WI38 (cell line): ENCODE measurements around the gene SPOPL.

Experiments used
- H3K4me3 ChIP-seq: 2 replicates; pipeline ENCODE4 v1.5.1; 2011; ENCODE audit warnings: low read depth, mild to moderate bottlenecking, control low read depth, low read length
- TF ChIP-seq, protein P1 (sequence below): IDR thresholded peaks from 2 replicates; pipeline ENCODE4 v1.5.1; 2012; ENCODE audit warnings: low read depth, mild to moderate bottlenecking, control low read depth, low read length

SPOPL gene

DNA sequence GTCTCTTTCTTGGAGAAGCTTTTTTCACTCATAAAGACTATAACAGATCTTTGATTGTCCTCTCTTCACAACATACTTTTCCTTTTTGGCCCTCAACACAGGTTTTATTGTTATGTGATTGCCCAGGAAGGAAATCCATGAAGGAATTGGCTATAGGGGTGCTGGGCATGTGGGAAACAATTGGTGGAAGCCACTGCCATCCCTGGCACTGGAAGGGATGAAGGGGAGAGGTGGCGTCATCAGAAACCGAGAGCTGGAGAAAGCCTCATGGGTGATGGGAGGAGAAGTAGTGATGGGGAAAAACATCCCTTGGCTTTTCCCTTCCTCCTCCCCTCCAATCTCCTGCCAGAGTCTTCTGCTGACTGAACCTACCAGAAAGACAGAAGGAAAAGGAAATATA lies 106.2 kb downstream of the SPOPL start:
- no peak overlapping the region for H3K4me3 ChIP-seq
- TF ChIP-seq, protein P1, sequence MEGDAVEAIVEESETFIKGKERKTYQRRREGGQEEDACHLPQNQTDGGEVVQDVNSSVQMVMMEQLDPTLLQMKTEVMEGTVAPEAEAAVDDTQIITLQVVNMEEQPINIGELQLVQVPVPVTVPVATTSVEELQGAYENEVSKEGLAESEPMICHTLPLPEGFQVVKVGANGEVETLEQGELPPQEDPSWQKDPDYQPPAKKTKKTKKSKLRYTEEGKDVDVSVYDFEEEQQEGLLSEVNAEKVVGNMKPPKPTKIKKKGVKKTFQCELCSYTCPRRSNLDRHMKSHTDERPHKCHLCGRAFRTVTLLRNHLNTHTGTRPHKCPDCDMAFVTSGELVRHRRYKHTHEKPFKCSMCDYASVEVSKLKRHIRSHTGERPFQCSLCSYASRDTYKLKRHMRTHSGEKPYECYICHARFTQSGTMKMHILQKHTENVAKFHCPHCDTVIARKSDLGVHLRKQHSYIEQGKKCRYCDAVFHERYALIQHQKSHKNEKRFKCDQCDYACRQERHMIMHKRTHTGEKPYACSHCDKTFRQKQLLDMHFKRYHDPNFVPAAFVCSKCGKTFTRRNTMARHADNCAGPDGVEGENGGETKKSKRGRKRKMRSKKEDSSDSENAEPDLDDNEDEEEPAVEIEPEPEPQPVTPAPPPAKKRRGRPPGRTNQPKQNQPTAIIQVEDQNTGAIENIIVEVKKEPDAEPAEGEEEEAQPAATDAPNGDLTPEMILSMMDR = no peak

DNA sequence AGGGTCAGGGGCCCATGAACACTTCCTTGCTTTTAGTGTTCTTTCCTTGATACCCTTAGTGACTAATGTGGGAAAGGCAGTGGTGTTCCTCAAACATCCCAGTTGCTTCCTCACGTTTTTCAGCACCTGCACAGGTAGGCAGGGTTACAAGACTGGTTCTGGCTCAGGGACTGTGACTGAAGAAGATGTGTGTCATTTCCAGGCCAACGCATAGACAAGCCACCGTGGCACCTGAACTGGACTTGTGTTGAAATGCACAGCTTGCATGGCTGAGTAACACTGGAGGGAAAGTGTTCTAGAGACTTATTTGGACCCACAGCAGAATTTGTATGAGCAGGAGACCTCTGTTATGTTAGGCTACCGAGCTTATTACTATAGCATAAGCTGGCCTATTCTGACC lies 107.9 kb downstream of the SPOPL start:
- no peak overlapping the region for H3K4me3 ChIP-seq
- TF ChIP-seq, protein P1 = no peak

GRCh38 chr2:138610201-138610953 lies 108.8 kb downstream of the SPOPL start:
- TF ChIP-seq, protein P1 = no peak

GRCh38 chr2:138615257-138615656 lies 113.7 kb downstream of the SPOPL start:
- TF ChIP-seq, protein P1 = no peak
- H3K4me3 ChIP-seq = no peak overlapping the region

More at GRCh38 chr2:138610201-138610953, 108.8 kb downstream of the SPOPL start:
- no peak overlapping the region for H3K4me3 ChIP-seq

GRCh38 chr2:138617026-138617425 lies 115.5 kb downstream of the SPOPL start:
- H3K4me3 ChIP-seq = no peak overlapping the region
- TF ChIP-seq, protein P1 = no peak

DNA sequence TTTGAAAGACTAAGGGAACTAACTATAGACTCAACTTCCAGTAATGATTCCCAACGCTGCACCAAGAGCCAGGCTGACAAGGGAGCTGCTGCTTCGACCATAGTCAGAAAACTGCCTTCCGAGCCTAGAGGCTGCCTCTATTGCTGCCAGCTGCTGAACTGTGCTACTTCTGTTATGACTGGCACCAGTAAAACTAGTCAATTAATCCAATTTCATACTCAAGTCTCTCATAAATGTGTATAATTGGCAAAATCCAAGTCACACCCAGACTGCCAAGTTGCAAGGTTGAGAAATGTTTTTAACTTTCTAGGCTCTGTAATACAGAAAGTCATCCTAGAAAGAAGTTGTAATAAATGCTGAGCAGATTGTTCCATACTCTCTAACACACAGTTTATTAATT lies 117.4 kb downstream of the SPOPL start:
- H3K4me3 ChIP-seq = no peak overlapping the region
- TF ChIP-seq, protein P1 = no peak

DNA sequence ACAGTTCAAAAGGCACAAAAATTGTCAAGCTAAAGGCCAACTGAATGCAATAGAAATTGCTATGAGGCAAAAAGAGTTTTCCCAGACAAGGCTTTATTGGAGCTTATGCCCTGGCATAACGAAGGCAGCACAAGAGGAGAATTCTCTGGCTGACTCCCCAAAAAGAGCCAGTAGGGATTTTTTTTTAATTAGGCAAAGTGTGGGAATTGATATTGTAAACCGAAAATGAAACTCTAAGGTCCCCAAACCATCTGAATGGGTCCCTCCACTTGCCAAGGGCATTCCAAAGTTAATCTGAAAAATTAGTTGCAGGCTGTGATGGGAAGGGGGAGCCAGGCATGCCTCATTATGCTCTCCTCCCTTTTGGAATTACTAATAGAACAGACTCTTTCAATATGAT lies 118.9 kb downstream of the SPOPL start:
- no peak overlapping the region for H3K4me3 ChIP-seq
- TF ChIP-seq, protein P1 = no peak
